ENCODE measurements around the gene CYP3A7.
"Not testable (repeated sequence)": the region's sequence is repeated elsewhere in the genome, so short reads cannot be mapped to it uniquely, and the experiment has no call there.

DNA sequence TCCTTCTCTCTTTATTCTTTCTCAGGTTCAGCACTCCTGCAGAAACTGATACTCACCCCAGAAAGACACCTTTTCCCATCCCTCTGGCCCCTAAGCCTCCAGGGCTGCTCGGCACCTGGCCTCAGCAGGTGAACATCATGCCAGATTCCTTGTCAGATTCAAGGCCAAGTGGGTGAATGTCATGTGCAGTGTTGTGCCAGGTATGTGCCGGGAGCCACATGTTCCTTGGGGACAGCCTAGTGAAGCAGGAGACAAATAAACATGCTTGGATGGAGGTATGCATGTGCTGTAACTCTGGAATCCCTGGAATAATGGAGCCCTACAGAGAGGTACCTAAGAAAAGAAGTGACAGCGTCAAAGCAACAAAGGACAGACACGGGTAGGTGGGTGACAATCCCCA is 1.7 kb upstream of the CYP3A7 start:
- not testable (repeated sequence) for TF ChIP-seq YBX1 (IDR thresholded peaks at IDR 0.05); TAF1 (IDR thresholded peaks at IDR 0.05; ENCODE audit: control insufficient read depth, extremely low read depth, insufficient read depth, low read length, severe bottlenecking); HDAC2 (IDR thresholded peaks at IDR 0.05)
- TF ChIP-seq, protein P1, sequence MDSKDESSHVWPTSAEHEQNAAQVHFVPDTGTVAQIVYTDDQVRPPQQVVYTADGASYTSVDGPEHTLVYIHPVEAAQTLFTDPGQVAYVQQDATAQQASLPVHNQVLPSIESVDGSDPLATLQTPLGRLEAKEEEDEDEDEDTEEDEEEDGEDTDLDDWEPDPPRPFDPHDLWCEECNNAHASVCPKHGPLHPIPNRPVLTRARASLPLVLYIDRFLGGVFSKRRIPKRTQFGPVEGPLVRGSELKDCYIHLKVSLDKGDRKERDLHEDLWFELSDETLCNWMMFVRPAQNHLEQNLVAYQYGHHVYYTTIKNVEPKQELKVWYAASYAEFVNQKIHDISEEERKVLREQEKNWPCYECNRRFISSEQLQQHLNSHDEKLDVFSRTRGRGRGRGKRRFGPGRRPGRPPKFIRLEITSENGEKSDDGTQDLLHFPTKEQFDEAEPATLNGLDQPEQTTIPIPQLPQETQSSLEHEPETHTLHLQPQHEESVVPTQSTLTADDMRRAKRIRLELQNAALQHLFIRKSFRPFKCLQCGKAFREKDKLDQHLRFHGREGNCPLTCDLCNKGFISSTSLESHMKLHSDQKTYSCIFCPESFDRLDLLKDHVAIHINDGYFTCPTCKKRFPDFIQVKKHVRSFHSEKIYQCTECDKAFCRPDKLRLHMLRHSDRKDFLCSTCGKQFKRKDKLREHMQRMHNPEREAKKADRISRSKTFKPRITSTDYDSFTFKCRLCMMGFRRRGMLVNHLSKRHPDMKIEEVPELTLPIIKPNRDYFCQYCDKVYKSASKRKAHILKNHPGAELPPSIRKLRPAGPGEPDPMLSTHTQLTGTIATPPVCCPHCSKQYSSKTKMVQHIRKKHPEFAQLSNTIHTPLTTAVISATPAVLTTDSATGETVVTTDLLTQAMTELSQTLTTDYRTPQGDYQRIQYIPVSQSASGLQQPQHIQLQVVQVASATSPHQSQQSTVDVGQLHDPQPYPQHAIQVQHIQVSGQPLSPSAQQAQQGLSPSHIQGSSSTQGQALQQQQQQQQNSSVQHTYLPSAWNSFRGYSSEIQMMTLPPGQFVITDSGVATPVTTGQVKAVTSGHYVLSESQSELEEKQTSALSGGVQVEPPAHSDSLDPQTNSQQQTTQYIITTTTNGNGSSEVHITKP (IDR thresholded peaks at IDR 0.05; ENCODE audit: partially characterized antibody): not testable (repeated sequence)
- TF ChIP-seq, protein P2, sequence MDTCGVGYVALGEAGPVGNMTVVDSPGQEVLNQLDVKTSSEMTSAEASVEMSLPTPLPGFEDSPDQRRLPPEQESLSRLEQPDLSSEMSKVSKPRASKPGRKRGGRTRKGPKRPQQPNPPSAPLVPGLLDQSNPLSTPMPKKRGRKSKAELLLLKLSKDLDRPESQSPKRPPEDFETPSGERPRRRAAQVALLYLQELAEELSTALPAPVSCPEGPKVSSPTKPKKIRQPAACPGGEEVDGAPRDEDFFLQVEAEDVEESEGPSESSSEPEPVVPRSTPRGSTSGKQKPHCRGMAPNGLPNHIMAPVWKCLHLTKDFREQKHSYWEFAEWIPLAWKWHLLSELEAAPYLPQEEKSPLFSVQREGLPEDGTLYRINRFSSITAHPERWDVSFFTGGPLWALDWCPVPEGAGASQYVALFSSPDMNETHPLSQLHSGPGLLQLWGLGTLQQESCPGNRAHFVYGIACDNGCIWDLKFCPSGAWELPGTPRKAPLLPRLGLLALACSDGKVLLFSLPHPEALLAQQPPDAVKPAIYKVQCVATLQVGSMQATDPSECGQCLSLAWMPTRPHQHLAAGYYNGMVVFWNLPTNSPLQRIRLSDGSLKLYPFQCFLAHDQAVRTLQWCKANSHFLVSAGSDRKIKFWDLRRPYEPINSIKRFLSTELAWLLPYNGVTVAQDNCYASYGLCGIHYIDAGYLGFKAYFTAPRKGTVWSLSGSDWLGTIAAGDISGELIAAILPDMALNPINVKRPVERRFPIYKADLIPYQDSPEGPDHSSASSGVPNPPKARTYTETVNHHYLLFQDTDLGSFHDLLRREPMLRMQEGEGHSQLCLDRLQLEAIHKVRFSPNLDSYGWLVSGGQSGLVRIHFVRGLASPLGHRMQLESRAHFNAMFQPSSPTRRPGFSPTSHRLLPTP (IDR thresholded peaks at IDR 0.05; ENCODE audit: borderline replicate concordance, extremely low read depth, insufficient read length): not testable (repeated sequence)
